ENCODE data around the gene TBC1D10A.

Gene TBC1D10A

DNA sequence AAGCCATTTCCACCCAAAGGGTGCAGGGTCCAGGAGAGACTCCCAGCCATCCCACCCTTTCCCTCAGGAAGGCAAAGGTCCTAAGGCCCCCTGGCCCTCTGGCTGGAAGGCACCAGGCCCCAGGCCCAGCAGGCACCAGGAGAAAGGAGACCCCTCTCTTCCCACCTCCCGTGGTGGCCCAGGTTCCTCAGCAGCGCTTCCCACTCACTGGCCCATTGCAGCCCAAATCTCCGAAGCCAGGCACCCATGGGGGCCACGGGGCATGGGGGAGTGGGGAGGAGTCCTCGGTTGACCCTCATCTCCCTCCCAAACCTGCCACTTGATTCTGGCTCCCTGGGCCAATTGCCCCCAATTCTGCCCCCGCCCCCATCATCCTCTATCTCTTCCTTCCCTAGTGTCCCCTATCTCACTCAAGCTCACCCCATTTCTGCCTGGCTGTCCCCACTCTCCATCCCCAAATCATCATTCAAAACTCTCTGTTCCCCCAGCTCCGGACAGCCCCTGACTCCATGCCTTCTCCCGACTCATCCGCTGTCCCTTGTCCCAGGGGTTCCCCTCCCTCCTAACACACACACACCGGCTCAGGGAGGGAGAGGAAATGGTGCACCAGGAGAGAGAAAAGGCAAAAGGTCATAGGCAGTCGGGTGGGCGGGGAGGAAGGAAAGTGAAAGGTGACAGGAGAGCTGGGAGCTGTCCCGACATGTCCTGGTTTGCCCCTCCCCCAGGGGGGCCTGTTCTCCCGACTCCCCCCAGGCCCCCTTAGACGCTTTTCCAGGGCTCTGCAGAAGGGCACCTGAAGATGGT lies 81.4 kb downstream of the TBC1D10A start:
- H3K4me3 ChIP-seq (ENCODE audit: low read length): peak overlapping the region; percentile 75
- TF ChIP-seq, protein P1, sequence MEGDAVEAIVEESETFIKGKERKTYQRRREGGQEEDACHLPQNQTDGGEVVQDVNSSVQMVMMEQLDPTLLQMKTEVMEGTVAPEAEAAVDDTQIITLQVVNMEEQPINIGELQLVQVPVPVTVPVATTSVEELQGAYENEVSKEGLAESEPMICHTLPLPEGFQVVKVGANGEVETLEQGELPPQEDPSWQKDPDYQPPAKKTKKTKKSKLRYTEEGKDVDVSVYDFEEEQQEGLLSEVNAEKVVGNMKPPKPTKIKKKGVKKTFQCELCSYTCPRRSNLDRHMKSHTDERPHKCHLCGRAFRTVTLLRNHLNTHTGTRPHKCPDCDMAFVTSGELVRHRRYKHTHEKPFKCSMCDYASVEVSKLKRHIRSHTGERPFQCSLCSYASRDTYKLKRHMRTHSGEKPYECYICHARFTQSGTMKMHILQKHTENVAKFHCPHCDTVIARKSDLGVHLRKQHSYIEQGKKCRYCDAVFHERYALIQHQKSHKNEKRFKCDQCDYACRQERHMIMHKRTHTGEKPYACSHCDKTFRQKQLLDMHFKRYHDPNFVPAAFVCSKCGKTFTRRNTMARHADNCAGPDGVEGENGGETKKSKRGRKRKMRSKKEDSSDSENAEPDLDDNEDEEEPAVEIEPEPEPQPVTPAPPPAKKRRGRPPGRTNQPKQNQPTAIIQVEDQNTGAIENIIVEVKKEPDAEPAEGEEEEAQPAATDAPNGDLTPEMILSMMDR (conservative IDR thresholded peaks at IDR 0.05; ENCODE audit: low read depth, low read length): no peak
- DNase-seq (ENCODE audit: low read depth): no peak

DNA sequence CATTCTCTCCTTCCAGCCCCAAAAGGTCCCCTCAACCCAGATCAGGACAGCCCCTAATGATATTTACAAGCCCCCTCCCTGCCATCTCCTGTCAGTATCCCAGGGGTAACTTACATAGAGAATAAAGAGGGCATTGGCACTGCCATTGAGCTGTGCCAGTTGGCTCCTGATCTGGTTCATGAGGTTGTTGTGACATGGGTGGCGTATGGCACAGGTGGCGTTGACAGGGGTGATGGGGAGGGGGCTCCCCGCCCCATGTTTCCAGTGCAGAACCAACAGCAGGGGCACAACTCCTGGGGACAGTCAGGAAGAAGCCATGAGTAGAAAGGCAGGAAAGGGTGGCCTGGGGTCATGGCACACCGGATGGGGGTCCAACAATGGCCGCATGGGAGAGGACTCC lies 82.1 kb downstream of the TBC1D10A start:
- H3K4me3 ChIP-seq (ENCODE audit: low read length): peak overlapping the region; percentile 75
- TF ChIP-seq, protein P1 (conservative IDR thresholded peaks at IDR 0.05; ENCODE audit: low read depth, low read length): no peak
- DNase-seq (ENCODE audit: low read depth): no peak

DNA sequence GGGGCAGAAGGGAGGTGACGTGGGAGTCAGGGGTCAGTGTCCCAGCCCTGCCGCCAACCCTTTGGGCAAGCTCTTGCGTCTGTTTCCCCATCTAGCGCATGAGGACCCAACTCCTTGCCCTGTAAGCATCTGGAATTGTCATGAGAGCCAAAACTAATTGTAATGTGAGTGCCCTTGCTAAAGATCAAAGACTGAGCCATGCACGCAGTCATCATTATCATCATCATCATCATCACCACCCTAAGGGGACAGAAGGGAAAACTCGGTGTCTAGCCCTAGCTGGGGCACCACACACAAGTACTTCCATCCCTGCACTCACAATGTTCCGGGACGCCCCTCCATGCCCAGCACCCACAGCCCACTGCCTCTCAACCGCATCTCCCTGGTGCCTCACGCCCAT lies 82.7 kb downstream of the TBC1D10A start:
- H3K4me3 ChIP-seq (ENCODE audit: low read length): peak overlapping the region; percentile 75
- no peak for DNase-seq (ENCODE audit: low read depth)
- TF ChIP-seq, protein P1 (conservative IDR thresholded peaks at IDR 0.05; ENCODE audit: low read depth, low read length): no peak

DNA sequence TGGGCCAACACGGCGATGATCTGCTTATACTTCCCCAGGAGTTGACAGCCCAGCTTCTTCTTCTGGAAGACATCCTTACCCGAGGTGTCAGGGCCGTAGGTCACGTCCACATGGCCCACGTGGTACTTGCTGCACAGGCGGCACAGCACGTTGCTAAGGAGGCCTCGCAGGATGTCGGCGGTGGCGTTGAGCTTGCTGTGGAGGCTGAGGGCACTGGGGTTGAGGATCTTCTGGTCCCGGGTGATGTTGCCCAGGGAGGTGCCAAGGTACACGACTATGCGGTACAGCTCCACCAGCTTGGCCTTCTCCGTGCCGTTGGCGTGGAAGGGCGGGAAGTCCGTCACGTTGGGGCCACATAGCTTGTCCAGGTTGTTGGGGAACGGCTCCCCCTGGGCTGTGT lies 83.1 kb downstream of the TBC1D10A start:
- TF ChIP-seq, protein P1 (conservative IDR thresholded peaks at IDR 0.05; ENCODE audit: low read depth, low read length): no peak
- no peak for DNase-seq (ENCODE audit: low read depth)
- peak overlapping the region; percentile 75 for H3K4me3 ChIP-seq (ENCODE audit: low read length)

Measured in retinal pigment epithelial cell (primary cell).